ENCODE results near the gene CORO1C.

DNA sequence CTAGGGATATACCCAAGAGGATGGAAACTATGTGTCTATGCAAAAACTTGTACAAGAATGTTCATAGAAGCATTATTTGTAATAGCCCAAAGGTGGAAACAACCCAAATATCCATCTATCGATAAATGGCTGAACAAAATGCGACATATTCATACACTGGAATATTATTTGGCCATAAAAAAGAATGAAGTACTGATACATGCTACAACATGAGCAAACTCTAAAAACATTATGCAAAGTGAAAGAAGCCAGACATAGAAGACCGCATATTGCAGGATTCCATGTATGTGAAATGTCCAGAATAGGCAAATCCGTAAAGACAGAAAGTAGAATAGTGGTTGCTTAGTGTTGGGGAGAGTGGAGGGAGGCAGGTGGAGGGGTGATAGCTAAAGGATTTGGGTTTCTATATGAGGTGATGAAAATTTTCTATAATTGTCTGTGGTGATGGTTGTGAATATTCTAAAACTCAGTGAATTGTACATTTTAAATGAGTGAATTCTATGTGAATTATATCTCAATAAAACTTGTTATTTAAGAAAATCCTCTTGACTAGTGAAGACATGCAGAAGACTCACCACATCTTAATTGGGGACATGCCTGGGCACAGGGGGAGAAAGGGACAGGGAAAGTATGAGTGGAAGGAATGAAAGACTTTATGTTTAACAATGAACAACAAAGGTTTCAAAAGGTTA is 67.8 kb downstream of the CORO1C start:
- TF ChIP-seq CTCF (IDR thresholded peaks at IDR 0.05; ENCODE audit: insufficient read depth, low read depth, low read length) = no peak
- no peak for TF ChIP-seq EZH2 (IDR thresholded peaks at IDR 0.05; ENCODE audit: insufficient read depth, low read length)

All from astrocyte (in vitro differentiated cells and primary cell).